IPS DF 6.9 (cell line): ENCODE results near the gene ADCY2.

Experiments
- DNase-seq: peaks from one replicate; pipeline ENCODE4 v3.0.0-alpha.2; 2013; ENCODE audit warnings: low read depth, low spot score
- H3K27ac ChIP-seq: one replicate; pipeline ENCODE4 v1.5.1; 2013; ENCODE audit warnings: low read length, control low read depth
- H3K27me3 ChIP-seq: 2 replicates; pipeline ENCODE4 v1.6.1; 2013; ENCODE audit warnings: mild to moderate bottlenecking, low read length; ENCODE audit not compliant: control insufficient read depth, insufficient read depth
- H3K36me3 ChIP-seq: 2 replicates; pipeline ENCODE4 v1.6.1; 2013; ENCODE audit warnings: low read length; ENCODE audit not compliant: control insufficient read depth, insufficient read depth
- H3K4me1 ChIP-seq: 2 replicates; pipeline ENCODE4 v1.6.1; 2013; ENCODE audit warnings: low read length; ENCODE audit not compliant: control insufficient read depth, insufficient read depth
- H3K4me3 ChIP-seq: 2 replicates; pipeline ENCODE4 v1.5.1; 2013; ENCODE audit warnings: mild to moderate bottlenecking, low read length
- H3K9me3 ChIP-seq: 2 replicates; pipeline ENCODE4 v1.6.1; 2013; ENCODE audit warnings: low read length, inconsistent platforms; ENCODE audit not compliant: control insufficient read depth, insufficient read depth
- WGBS: extraction: QIAGEN DNeasy Blood & Tissue Kit; methylation state at CpG from one replicate; pipeline ENCODE4 v1.1.7; 2013; ENCODE audit warnings: mixed read lengths, missing lambda C conversion rate; ENCODE audit not compliant: insufficient read length, insufficient coverage; 5-methylcytosine and 5-hydroxymethylcytosine counted together

Gene ADCY2

GRCh38 chr5:7668627-7669026 lies 272.7 kb downstream of the ADCY2 start:
- no peaks in the 10 kb centered on the region for H3K36me3 ChIP-seq
- no peaks in the 10 kb centered on the region for H3K27me3 ChIP-seq
- DNase-seq: no peak
- no peaks in the 10 kb centered on the region for H3K9me3 ChIP-seq
- H3K4me1 ChIP-seq: no peaks in the 10 kb centered on the region; the same call in 1 of the 2 replicates
- no peak overlapping the region for H3K4me3 ChIP-seq
- H3K27ac ChIP-seq: no peak overlapping the region

GRCh38 chr5:7671381-7671993 lies 275.5 kb downstream of the ADCY2 start:
- Histone ChIP-seq H3K27ac (no peak overlapping the region), H3K9me3 (no peaks in the 10 kb centered on the region), H3K4me1 (no peaks in the 10 kb centered on the region; the same call in 1 of the 2 replicates), H3K4me3 (no peak overlapping the region), H3K27me3 (no peaks in the 10 kb centered on the region), H3K36me3 (no peaks in the 10 kb centered on the region)
- WGBS: no CpG with 5 or more reads among the region's 7 CpGs
- DNase-seq: no peak

- Histone ChIP-seq H3K4me3 (no peak overlapping the region), H3K36me3 (no peaks in the 10 kb centered on the region), H3K27ac (no peak overlapping the region), H3K9me3 (no peaks in the 10 kb centered on the region), H3K27me3 (no peaks in the 10 kb centered on the region), H3K4me1 (no peaks in the 10 kb centered on the region; the same call in 1 of the 2 replicates)
- WGBS: no CpG with 5 or more reads among the region's 7 CpGs
- DNase-seq: no peak
These were observed 277.7 kb downstream of the ADCY2 start for GRCh38 chr5:7673658-7674057.

GRCh38 chr5:7676455-7676854 lies 280.5 kb downstream of the ADCY2 start:
- Histone ChIP-seq H3K9me3 (no peaks in the 10 kb centered on the region), H3K4me3 (no peak overlapping the region), H3K4me1 (no peaks in the 10 kb centered on the region; the same call in 1 of the 2 replicates), H3K27ac (no peak overlapping the region), H3K36me3 (no peaks in the 10 kb centered on the region), H3K27me3 (no peaks in the 10 kb centered on the region)
- WGBS: no CpG with 5 or more reads among the region's 3 CpGs
- no peak for DNase-seq

GRCh38 chr5:7678030-7678429 lies 282.1 kb downstream of the ADCY2 start:
- Histone ChIP-seq H3K9me3 (no peaks in the 10 kb centered on the region), H3K36me3 (no peaks in the 10 kb centered on the region), H3K27me3 (no peaks in the 10 kb centered on the region), H3K27ac (no peak overlapping the region), H3K4me3 (no peak overlapping the region), H3K4me1 (no peaks in the 10 kb centered on the region; the same call in 1 of the 2 replicates)
- WGBS: no CpG with 5 or more reads among the region's 4 CpGs
- DNase-seq: no peak

GRCh38 chr5:7679663-7680062 lies 283.7 kb downstream of the ADCY2 start:
- H3K27me3 ChIP-seq: no peaks in the 10 kb centered on the region
- H3K9me3 ChIP-seq: no peaks in the 10 kb centered on the region
- DNase-seq: no peak
- H3K27ac ChIP-seq: no peak overlapping the region
- no CpG with 5 or more reads among the region's 4 CpGs for WGBS
- no peaks in the 10 kb centered on the region for H3K36me3 ChIP-seq
- no peaks in the 10 kb centered on the region for H3K4me1 ChIP-seq
- H3K4me3 ChIP-seq: no peak overlapping the region

GRCh38 chr5:7680260-7680659 lies 284.3 kb downstream of the ADCY2 start:
- no peak overlapping the region for H3K27ac ChIP-seq
- no peaks in the 10 kb centered on the region for H3K9me3 ChIP-seq
- H3K4me1 ChIP-seq: peaks cover 2% of the 10 kb centered on the region; the same call in 1 of the 2 replicates
- no peaks in the 10 kb centered on the region for H3K27me3 ChIP-seq
- WGBS: no CpG with 5 or more reads among the region's 4 CpGs
- H3K36me3 ChIP-seq: no peaks in the 10 kb centered on the region
- H3K4me3 ChIP-seq: no peak overlapping the region
- DNase-seq: no peak

GRCh38 chr5:7682379-7682778 lies 286.4 kb downstream of the ADCY2 start:
- Histone ChIP-seq H3K4me3 (no peak overlapping the region), H3K4me1 (peaks cover 2% of the 10 kb centered on the region; the same call in 1 of the 2 replicates), H3K36me3 (no peaks in the 10 kb centered on the region), H3K27me3 (no peaks in the 10 kb centered on the region), H3K27ac (no peak overlapping the region), H3K9me3 (no peaks in the 10 kb centered on the region)
- whole genome bisulfite sequencing: no CpG with 5 or more reads among the region's 3 CpGs
- no peak for DNase-seq

GRCh38 chr5:7683753-7684152 lies 287.8 kb downstream of the ADCY2 start:
- Histone ChIP-seq H3K9me3 (no peaks in the 10 kb centered on the region), H3K4me1 (peaks cover 2% of the 10 kb centered on the region; the same call in 1 of the 2 replicates), H3K27me3 (no peaks in the 10 kb centered on the region), H3K36me3 (no peaks in the 10 kb centered on the region), H3K27ac (no peak overlapping the region), H3K4me3 (no peak overlapping the region)
- DNase-seq: no peak
- WGBS: no CpG with 5 or more reads among the region's 3 CpGs

GRCh38 chr5:7684826-7685225 lies 288.9 kb downstream of the ADCY2 start:
- Histone ChIP-seq H3K4me1 (peaks cover 2% of the 10 kb centered on the region; the same call in 1 of the 2 replicates), H3K27ac (no peak overlapping the region), H3K27me3 (no peaks in the 10 kb centered on the region), H3K9me3 (no peaks in the 10 kb centered on the region), H3K36me3 (no peaks in the 10 kb centered on the region), H3K4me3 (no peak overlapping the region)
- WGBS: no CpG with 5 or more reads among the region's 5 CpGs
- no peak for DNase-seq

- H3K9me3 ChIP-seq: no peaks in the 10 kb centered on the region
- H3K4me3 ChIP-seq: no peak overlapping the region
- H3K27ac ChIP-seq: no peak overlapping the region
- no peak for DNase-seq
- no peaks in the 10 kb centered on the region for H3K27me3 ChIP-seq
- peaks cover 3% of the 10 kb centered on the region; the same call in 1 of the 2 replicates for H3K36me3 ChIP-seq
- H3K4me1 ChIP-seq: peaks cover 2% of the 10 kb centered on the region; the same call in 1 of the 2 replicates
- WGBS: no CpG with 5 or more reads among the region's 1 CpG
These were observed 290.9 kb downstream of the ADCY2 start for GRCh38 chr5:7686794-7687193.
